K562 (cell line): ENCODE measurements around the gene SHISA6. TPM values are rescaled to one million over a fixed set of nuclear protein-coding genes. Genes with fewer than 3 reads are reported as not detected.

Experiments
- ATAC-seq: fragments of 200-7000 bp; cut with Tn5 transposase; 3 replicates; pipeline ENCODE4 v1.9.1; 2020; ENCODE audit warnings: moderate library complexity
- Bru-seq: library from RNA; stranded (reverse); fragments of 400-500 nt; gene quantifications from one replicate; lab custom pipeline; 2021; lab: Mats Ljungman, UMichigan
- BruChase-seq, 2 experiments: library from RNA; stranded (reverse); fragments of 400-500 nt; gene quantifications; one replicate each; lab custom pipeline; 2021; lab: Mats Ljungman, UMichigan
- BruUV-seq: library from RNA; stranded (reverse); fragments of 400-500 nt; replicated peaks from 2 replicates; lab custom pipeline; 2021; lab: Mats Ljungman, UMichigan
- CTCF ChIA-PET: fragments of 300-600 bp; formaldehyde crosslinking; extraction: SDS; loops from one replicate; lab custom pipeline; 2021; ENCODE audit warnings: low intra/inter-chr PET ratio; lab: Yijun Ruan, JAX
- POLR2A ChIA-PET: fragments of 300-600, 350-650 bp; sonication (Branson Sonifier 250); formaldehyde crosslinking; extraction: SDS; loops from one replicate; lab custom pipeline; 2021; ENCODE audit warnings: antibody characterized with exemption, inconsistent platforms; lab: Yijun Ruan, JAX
- DNase-seq, 4 experiments: peaks; one replicate each; pipeline versions ENCODE4 v3.0.0 to v3.0.0-alpha.2; 2011 to 2018; ENCODE audit warnings: low spot score in 3 of 4, mixed read lengths in 3 of 4; ENCODE audit errors: extremely low read depth in 1 of 4
- FAIRE-seq: peaks from 2 replicates; lab custom pipeline; 2011; peaks lifted over from hg19 to GRCh38; lab: Jason Lieb, UNC
- H2AFZ ChIP-seq: 2 replicates; pipeline ENCODE4 v1.6.0; 2011; ENCODE audit warnings: low read depth, low read length, control low read depth, inconsistent platforms
- H3K27ac ChIP-seq: fragments of 200-600 bp; 3 replicates; pipeline ENCODE4 v1.8.0; 2011; ENCODE audit warnings: low read depth, mild to moderate bottlenecking, control low read depth, inconsistent platforms, low read length, moderate library complexity, mixed read lengths; ENCODE audit errors: extremely low read depth
- H3K27me3 ChIP-seq, 2 experiments: fragments of 300-600 bp in 1 of 2; 2 replicates in 1 of 2; 3 replicates in 1 of 2; pipeline versions ENCODE4 v1.6.0 to v1.8.0; 2011; ENCODE audit warnings: inconsistent platforms in 2 of 2, low read length in 2 of 2, mild to moderate bottlenecking in 1 of 2, mixed read lengths in 1 of 2, moderate library complexity in 1 of 2; ENCODE audit not compliant: control insufficient read depth in 2 of 2, insufficient read depth in 2 of 2
- H3K36me3 ChIP-seq: fragments of 300-600 bp; 3 replicates; pipeline ENCODE4 v1.8.0; 2011; ENCODE audit warnings: mild to moderate bottlenecking, low read length, inconsistent platforms; ENCODE audit not compliant: control insufficient read depth, insufficient read depth
- H3K4me1 ChIP-seq, 2 experiments: fragments of 200-600 bp in 1 of 2; replicated peaks in 1 of 2; 2 replicates in 1 of 2; 3 replicates in 1 of 2; pipeline versions ENCODE4 v1.5.1 to v1.8.0; 2011; ENCODE audit warnings: inconsistent platforms in 2 of 2, low read length in 2 of 2, mild to moderate bottlenecking in 1 of 2, mixed read lengths in 1 of 2, moderate library complexity in 1 of 2; ENCODE audit not compliant: control insufficient read depth in 2 of 2, insufficient read depth in 2 of 2
- H3K4me2 ChIP-seq: 2 replicates; pipeline ENCODE4 v1.6.1; 2011; ENCODE audit warnings: low read length, control low read depth, inconsistent platforms, mixed read lengths; ENCODE audit not compliant: insufficient read depth
- H3K4me3 ChIP-seq: fragments of 200-600 bp; sonication (generic), shearing (Covaris generic); 2 replicates; pipeline ENCODE4 v1.5.1; 2016; ENCODE audit warnings: control low read depth, inconsistent platforms
- H3K79me2 ChIP-seq: fragments of 200-600 bp; 3 replicates; pipeline ENCODE4 v1.8.0; 2011; ENCODE audit warnings: low read length, inconsistent platforms; ENCODE audit not compliant: control insufficient read depth, insufficient read depth
- H3K9ac ChIP-seq, 2 experiments: 2 replicates each; pipeline versions ENCODE4 v1.6.0 to v1.6.1; 2011; ENCODE audit warnings: low read depth in 2 of 2, low read length in 2 of 2, control low read depth in 1 of 2, inconsistent platforms in 1 of 2, mild to moderate bottlenecking in 1 of 2, mixed read lengths in 1 of 2; ENCODE audit not compliant: insufficient read depth in 1 of 2
- H3K9me1 ChIP-seq: one replicate; pipeline ENCODE4 v1.6.0; 2011; ENCODE audit warnings: inconsistent platforms, mild to moderate bottlenecking, low read length, moderate library complexity; ENCODE audit not compliant: control insufficient read depth, insufficient read depth
- H3K9me3 ChIP-seq: replicated peaks from 2 replicates; pipeline ENCODE4 v1.5.1; 2011; ENCODE audit warnings: low read depth, low read length, inconsistent platforms; ENCODE audit not compliant: control insufficient read depth, insufficient read depth
- H4K20me1 ChIP-seq: replicated peaks from 2 replicates; pipeline ENCODE4 v1.6.1; 2011; ENCODE audit warnings: low read length, inconsistent platforms, mixed read lengths; ENCODE audit not compliant: control insufficient read depth, insufficient read depth
- ELF2 ChIP-seq: fragments of 250-450 bp; sonication (Bioruptor Pico); IDR thresholded peaks from 2 replicates; pipeline ENCODE4 v1.5.0; 2021; ENCODE audit warnings: mild to moderate bottlenecking
- FOSL1 ChIP-seq: fragments of 200-800 bp; sonication (Bioruptor generic); conservative IDR thresholded peaks from 2 replicates; pipeline ENCODE4 v1.6.1; 2016; ENCODE audit warnings: missing genetic modification characterization, missing compliant biosample characterization
- GATA2 ChIP-seq: sonication (generic); formaldehyde crosslinking; IDR thresholded peaks from 2 replicates; pipeline ENCODE4 v1.4.0; 2020; ENCODE audit warnings: mild to moderate bottlenecking, missing genetic modification reagents
- GATAD2B ChIP-seq: fragments of 450-650 bp; IDR thresholded peaks from 2 replicates; pipeline ENCODE4 v1.6.1; 2017; ENCODE audit warnings: mild to moderate bottlenecking, borderline replicate concordance
- HMBOX1 ChIP-seq: sonication (generic); IDR thresholded peaks from 2 replicates; pipeline ENCODE4 v1.6.1; 2016
- HOXB6 ChIP-seq: fragments of 250-450 bp; sonication (Bioruptor Pico); IDR thresholded peaks from 2 replicates; pipeline ENCODE4 v1.5.1; 2022; ENCODE audit warnings: mild to moderate bottlenecking, borderline replicate concordance
- MBD2 ChIP-seq: sonication (generic); IDR thresholded peaks from 2 replicates; pipeline ENCODE4 v1.6.1; 2016; ENCODE audit warnings: low read depth, borderline replicate concordance
- MITF ChIP-seq: IDR thresholded peaks from 2 replicates; pipeline ENCODE4 v1.6.1; 2014; ENCODE audit warnings: antibody characterized with exemption
- NR0B1 ChIP-seq: fragments of 450-650 bp; IDR thresholded peaks from one replicate; pipeline ENCODE4 v1.6.1; 2018; ENCODE audit warnings: mild to moderate bottlenecking, moderate library complexity; ENCODE audit not compliant: partially characterized antibody
- RBM34 ChIP-seq: fragments of 200-400 bp; formaldehyde crosslinking; IDR thresholded peaks from 2 replicates; pipeline ENCODE4 v1.6.1; 2018; ENCODE audit warnings: low read length, borderline replicate concordance; ENCODE audit not compliant: insufficient read depth
- TAF7 ChIP-seq: fragments of 450-650 bp; IDR thresholded peaks from 2 replicates; pipeline ENCODE4 v1.6.1; 2016; ENCODE audit warnings: missing genetic modification characterization, missing compliant biosample characterization
- TCFL5 ChIP-seq: fragments of 250-450 bp; sonication (Bioruptor Pico); conservative IDR thresholded peaks from 2 replicates; pipeline ENCODE4 v1.6.1; 2021; ENCODE audit warnings: mild to moderate bottlenecking, moderate library complexity, matching md5 sums
- ZNF695 ChIP-seq: fragments of 450-650 bp; formaldehyde crosslinking; IDR thresholded peaks from 2 replicates; pipeline ENCODE4 v1.4.0; 2020; ENCODE audit warnings: mild to moderate bottlenecking, moderate library complexity
- WGBS: fragments of 100-300 bp; shearing (Covaris generic); methylation state at CpG from one replicate; pipeline ENCODE4 v1.1.6; 2016; ENCODE audit warnings: low coverage, mixed read lengths; ENCODE audit not compliant: insufficient coverage; ENCODE audit errors: missing lambda C conversion rate; 5-methylcytosine and 5-hydroxymethylcytosine counted together
- in situ Hi-C: fragments of 300-500 bp; cut with MboI; formaldehyde crosslinking; loops from 4 replicates; pipeline ENCODE4 v1.15.0; 2018; ENCODE audit warnings: inconsistent platforms, mixed read lengths
- intact Hi-C: fragments of 100-400 bp; cut with micrococcal nuclease; formaldehyde crosslinking; loops from 2 replicates; pipeline ENCODE4 v1.14.2; 2022
- long read RNA-seq, 3 experiments: library from polyadenylated mRNA in 2 of 3; library from RNA in 1 of 3; unstranded in 2 of 3; stranded (forward) in 1 of 3; transcript quantifications; one replicate each; pipeline ENCODE4 v2.0.0, GENCODE V29; 2019 to 2022
- polyA minus RNA-seq, 3 experiments: library from RNA; depleted of rRNA, polyadenylated mRNA; stranded (reverse); fragments of >200 nt; gene quantifications; 2 replicates each; pipeline ENCODE4 v1.2.3, GENCODE V29; 2011
- polyA plus RNA-seq, 8 experiments: library from polyadenylated mRNA; depleted of rRNA in 4 of 8; stranded (reverse) in 5 of 8; unstranded in 3 of 8; fragments of >200 nt; fragmentation: Nextera tagmentation in 2 of 8; fragmentation: Illumina TruSeq in 1 of 8; extraction: Ambion mirVana in 2 of 8; extraction: Trizol in 1 of 8; gene quantifications; 2 replicates each; pipeline versions ENCODE4 v1.2.1 to v1.2.3, GENCODE V29; 2011 to 2014; ENCODE audit warnings: inconsistent platforms in 1 of 8, missing spikeins in 1 of 8
- total RNA-seq, 7 experiments: library from RNA; depleted of rRNA in 6 of 7; stranded (reverse); fragments of >200 nt in 6 of 7; fragmentation: Illumina TruSeq in 2 of 7; extraction: Trizol in 2 of 7; gene quantifications; 2 replicates each; pipeline versions ENCODE4 v1.2.1 to v1.2.3, GENCODE V29; 2011 to 2021; ENCODE audit warnings: low replicate concordance in 1 of 7

SHISA6 gene
- not detected in 2 replicates for total RNA-seq (2011; cell fraction: chromatin; rRNA removed; ENCODE audit: low replicate concordance)
- total RNA-seq (2011; cell fraction: nucleolus; rRNA removed) = not detected in 2 replicates
- total RNA-seq (2011; cell fraction: nucleoplasm; rRNA removed) = not detected in 2 replicates
- total RNA-seq (2014; rRNA removed) = not detected in 2 replicates
- not detected in 2 replicates for total RNA-seq (2014; rRNA removed; fragmentation: Illumina TruSeq; extraction: Trizol)
- total RNA-seq (2015; rRNA removed; fragmentation: Illumina TruSeq; extraction: Trizol) = not detected in 2 replicates
- total RNA-seq (2021) = not detected in 2 replicates
- polyA plus RNA-seq (2011; rRNA removed) = not detected in 2 replicates
- not detected in 2 replicates for polyA plus RNA-seq (2011; cell fraction: cytosol; rRNA removed)
- not detected in 2 replicates for polyA plus RNA-seq (2011; cell fraction: nucleus; rRNA removed)
- polyA plus RNA-seq (2012) = not detected in 2 replicates
- polyA plus RNA-seq (2014; fragmentation: Illumina TruSeq; extraction: Trizol) = not detected in 2 replicates
- not detected for polyA plus RNA-seq (2014; fragmentation: Nextera tagmentation; extraction: Ambion mirVana)
- polyA plus RNA-seq (2014; rRNA removed) = not detected in 2 replicates
- not detected in 2 replicates for polyA minus RNA-seq (2011; rRNA and poly(A)+ RNA removed)
- polyA minus RNA-seq (2011; cell fraction: cytosol; rRNA and poly(A)+ RNA removed) = not detected in 2 replicates
- polyA minus RNA-seq (2011; cell fraction: nucleus; rRNA and poly(A)+ RNA removed) = not detected in 2 replicates
- Bru-seq, nascent RNA = not detected
- not detected for BruChase-seq, experiment 1, labeled RNA remaining after a 2-hour chase
- BruChase-seq, experiment 2, labeled RNA remaining after a 6-hour chase = percentile 0 among the genes with signal in this experiment
- long read RNA-seq, experiment 1, partial matches to known transcripts = 0 of 1 reads
- long read RNA-seq, experiment 1, other reads (novel, unspliced or antisense) = 1 of 1 reads
- long read RNA-seq, experiment 2 = 0 reads
- long read RNA-seq, experiment 3 = 0 reads

GRCh38 chr17:11240841-11241610, at the start of gene SHISA6:
SHISA6 (plus strand) TSS chr17:11241213.
- H2AFZ ChIP-seq = no peak within 1 kb of the TSS
- FAIRE-seq = no peak
- no peaks in the 10 kb centered on the region for H3K36me3 ChIP-seq
- WGBS = 40% methylated on average over 1 of the region's 126 CpGs
- no peak within 1 kb of the TSS for H3K4me3 ChIP-seq
- DNase-seq = no peak
- no peak within 1 kb of the TSS for H3K4me2 ChIP-seq
- CTCF ChIA-PET = no interaction called here
- no peaks in the 10 kb centered on the region for H4K20me1 ChIP-seq
- no peaks in the 10 kb centered on the region for H3K79me2 ChIP-seq
- intact Hi-C loops (no loop called here), in situ Hi-C loops (no loop called here)
- H3K27ac ChIP-seq = no peak within 1 kb of the TSS
- no peaks in the 10 kb centered on the region for H3K4me1 ChIP-seq
- no peak for ATAC-seq
- no TSS peak for BruUV-seq
- POLR2A ChIA-PET = no interaction called here
- H3K9ac ChIP-seq = no peak within 1 kb of the TSS
- no peak for TF ChIP-seq GATAD2B
- no peak for TF ChIP-seq TAF7 (tag)
- no peak for TF ChIP-seq HMBOX1
- TF ChIP-seq MITF = no peak
- no peak for TF ChIP-seq ZNF695
- no peak for TF ChIP-seq NR0B1
- TF ChIP-seq HOXB6 (CRISPR knock-in tag) = no peak
- TF ChIP-seq MBD2 = no peak
- no peak for TF ChIP-seq ELF2 (CRISPR knock-in tag)
- no peak for TF ChIP-seq FOSL1 (tag)
- TF ChIP-seq RBM34 = no peak
- TF ChIP-seq GATA2 (CRISPR knock-in tag) = no peak
- TF ChIP-seq TCFL5 = no peak
- no peaks in the 10 kb centered on the region for H3K27me3 ChIP-seq
- H3K9me1 ChIP-seq = no peaks in the 10 kb centered on the region
- no peaks in the 10 kb centered on the region for H3K9me3 ChIP-seq
